ENCODE data around the gene FOXE3.

DNA sequence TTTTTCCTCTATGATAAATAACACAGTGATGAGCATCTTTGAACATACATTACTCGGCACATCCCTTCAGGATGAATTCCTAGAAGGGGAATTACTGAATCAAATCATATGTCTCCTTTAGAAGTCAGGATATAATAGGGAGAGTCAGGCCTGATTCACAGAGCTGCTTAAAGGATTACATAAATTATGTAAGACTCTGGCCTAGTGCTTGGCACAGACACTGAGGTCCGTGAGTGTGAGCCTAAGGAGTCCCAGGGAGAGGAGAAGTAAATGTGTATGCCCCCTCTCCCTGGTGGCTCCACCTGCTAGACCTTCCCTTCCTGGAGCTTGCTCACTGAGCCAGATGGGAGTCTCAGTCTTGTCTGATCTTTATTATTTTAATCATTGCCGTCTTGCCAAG, 8.6 kb upstream of the FOXE3 start:
- TF ChIP-seq CTCF (IDR thresholded peaks at IDR 0.05) (no peak), ZFX (IDR thresholded peaks at IDR 0.05; ENCODE audit: borderline replicate concordance) (no peak)
